Measurements from ENCODE around the gene DTL.

Gene DTL

GRCh38 chr1:212139526-212140135 is 104.1 kb downstream of the DTL start:
- Histone ChIP-seq H3K9me3 (ENCODE audit: insufficient read depth, low read length) (peaks cover 10% of the 10 kb centered on the region; the same call in 1 of the 2 replicates), H3K4me3 (ENCODE audit: insufficient read length, low read depth) (no peak overlapping the region), H3K4me1 (ENCODE audit: insufficient read depth, insufficient read length) (peaks cover 3% of the 10 kb centered on the region), H3K36me3 (ENCODE audit: insufficient read depth, insufficient read length, low read length) (no peaks in the 10 kb centered on the region), H3K9ac (ENCODE audit: insufficient read length, low read depth) (no peak overlapping the region), H3K27me3 (ENCODE audit: insufficient read depth, insufficient read length) (no peaks in the 10 kb centered on the region)
- no peak for TF ChIP-seq YY1 (IDR thresholded peaks at IDR 0.05; ENCODE audit: insufficient read depth, insufficient read length)
- TF ChIP-seq SUZ12 (IDR thresholded peaks at IDR 0.05; ENCODE audit: extremely low read depth, insufficient read depth, insufficient read length) = no peak
- no peak for TF ChIP-seq ZNF274 (IDR thresholded peaks at IDR 0.05; ENCODE audit: low read depth, low read length)
- no peak for DNase-seq (ENCODE audit: low read depth, low spot score)

GRCh38 chr1:212141404-212141803 is 105.9 kb downstream of the DTL start:
- Histone ChIP-seq H3K36me3 (ENCODE audit: insufficient read depth, insufficient read length, low read length) (no peaks in the 10 kb centered on the region), H3K9ac (ENCODE audit: insufficient read length, low read depth) (no peak overlapping the region), H3K27me3 (ENCODE audit: insufficient read depth, insufficient read length) (no peaks in the 10 kb centered on the region), H3K4me1 (ENCODE audit: insufficient read depth, insufficient read length) (peaks cover 3% of the 10 kb centered on the region), H3K9me3 (ENCODE audit: insufficient read depth, low read length) (peaks cover 10% of the 10 kb centered on the region; the same call in 1 of the 2 replicates), H3K4me3 (ENCODE audit: insufficient read length, low read depth) (no peak overlapping the region)
- no peak for DNase-seq (ENCODE audit: low read depth, low spot score)
- TF ChIP-seq ZNF274 (IDR thresholded peaks at IDR 0.05; ENCODE audit: low read depth, low read length) = no peak
- TF ChIP-seq YY1 (IDR thresholded peaks at IDR 0.05; ENCODE audit: insufficient read depth, insufficient read length) = no peak
- TF ChIP-seq SUZ12 (IDR thresholded peaks at IDR 0.05; ENCODE audit: extremely low read depth, insufficient read depth, insufficient read length) = no peak

- H3K27me3 ChIP-seq (ENCODE audit: insufficient read depth, insufficient read length) = no peaks in the 10 kb centered on the region
- H3K4me3 ChIP-seq (ENCODE audit: insufficient read length, low read depth) = no peak overlapping the region
- no peak for TF ChIP-seq SUZ12 (IDR thresholded peaks at IDR 0.05; ENCODE audit: extremely low read depth, insufficient read depth, insufficient read length)
- no peak for TF ChIP-seq ZNF274 (IDR thresholded peaks at IDR 0.05; ENCODE audit: low read depth, low read length)
- no peak for TF ChIP-seq YY1 (IDR thresholded peaks at IDR 0.05; ENCODE audit: insufficient read depth, insufficient read length)
- no peak overlapping the region for H3K9ac ChIP-seq (ENCODE audit: insufficient read length, low read depth)
- peaks cover 3% of the 10 kb centered on the region for H3K4me1 ChIP-seq (ENCODE audit: insufficient read depth, insufficient read length)
- DNase-seq (ENCODE audit: low read depth, low spot score) = no peak
- peaks cover 10% of the 10 kb centered on the region; the same call in 1 of the 2 replicates for H3K9me3 ChIP-seq (ENCODE audit: insufficient read depth, low read length)
- no peaks in the 10 kb centered on the region for H3K36me3 ChIP-seq (ENCODE audit: insufficient read depth, insufficient read length, low read length)
These were observed 107.5 kb downstream of the DTL start for GRCh38 chr1:212142883-212143530.

- Histone ChIP-seq H3K4me3 (ENCODE audit: insufficient read length, low read depth) (no peak overlapping the region), H3K9me3 (ENCODE audit: insufficient read depth, low read length) (peaks cover 7% of the 10 kb centered on the region; the same call in 1 of the 2 replicates), H3K27me3 (ENCODE audit: insufficient read depth, insufficient read length) (no peaks in the 10 kb centered on the region), H3K4me1 (ENCODE audit: insufficient read depth, insufficient read length) (no peaks in the 10 kb centered on the region), H3K9ac (ENCODE audit: insufficient read length, low read depth) (no peak overlapping the region), H3K36me3 (ENCODE audit: insufficient read depth, insufficient read length, low read length) (no peaks in the 10 kb centered on the region)
- TF ChIP-seq ZNF274 (IDR thresholded peaks at IDR 0.05; ENCODE audit: low read depth, low read length) = no peak
- DNase-seq (ENCODE audit: low read depth, low spot score) = no peak
These were observed 112.1 kb downstream of the DTL start for GRCh38 chr1:212147581-212148033.

- Histone ChIP-seq H3K27me3 (ENCODE audit: insufficient read depth, insufficient read length) (no peaks in the 10 kb centered on the region), H3K4me1 (ENCODE audit: insufficient read depth, insufficient read length) (no peaks in the 10 kb centered on the region), H3K9me3 (ENCODE audit: insufficient read depth, low read length) (no peaks in the 10 kb centered on the region), H3K9ac (ENCODE audit: insufficient read length, low read depth) (no peak overlapping the region), H3K36me3 (ENCODE audit: insufficient read depth, insufficient read length, low read length) (no peaks in the 10 kb centered on the region), H3K4me3 (ENCODE audit: insufficient read length, low read depth) (no peak overlapping the region)
- DNase-seq (ENCODE audit: low read depth, low spot score) = no peak
- TF ChIP-seq YY1 (IDR thresholded peaks at IDR 0.05; ENCODE audit: insufficient read depth, insufficient read length) = no peak
- no peak for TF ChIP-seq ZNF274 (IDR thresholded peaks at IDR 0.05; ENCODE audit: low read depth, low read length)
- no peak for TF ChIP-seq SUZ12 (IDR thresholded peaks at IDR 0.05; ENCODE audit: extremely low read depth, insufficient read depth, insufficient read length)
These were observed 114.0 kb downstream of the DTL start for GRCh38 chr1:212149566-212149965.

GRCh38 chr1:212152308-212152693 is 116.8 kb downstream of the DTL start:
- Histone ChIP-seq H3K36me3 (ENCODE audit: insufficient read depth, insufficient read length, low read length) (no peaks in the 10 kb centered on the region), H3K9ac (ENCODE audit: insufficient read length, low read depth) (no peak overlapping the region), H3K27me3 (ENCODE audit: insufficient read depth, insufficient read length) (no peaks in the 10 kb centered on the region), H3K9me3 (ENCODE audit: insufficient read depth, low read length) (no peaks in the 10 kb centered on the region), H3K4me3 (ENCODE audit: insufficient read length, low read depth) (no peak overlapping the region), H3K4me1 (ENCODE audit: insufficient read depth, insufficient read length) (no peaks in the 10 kb centered on the region)
- DNase-seq (ENCODE audit: low read depth, low spot score) = no peak
- TF ChIP-seq YY1 (IDR thresholded peaks at IDR 0.05; ENCODE audit: insufficient read depth, insufficient read length) (no peak), SUZ12 (IDR thresholded peaks at IDR 0.05; ENCODE audit: extremely low read depth, insufficient read depth, insufficient read length) (no peak), ZNF274 (IDR thresholded peaks at IDR 0.05; ENCODE audit: low read depth, low read length) (no peak)

- H3K4me3 ChIP-seq (ENCODE audit: insufficient read length, low read depth) = no peak overlapping the region
- no peaks in the 10 kb centered on the region for H3K4me1 ChIP-seq (ENCODE audit: insufficient read depth, insufficient read length)
- H3K27me3 ChIP-seq (ENCODE audit: insufficient read depth, insufficient read length) = no peaks in the 10 kb centered on the region
- H3K9me3 ChIP-seq (ENCODE audit: insufficient read depth, low read length) = no peaks in the 10 kb centered on the region
- no peaks in the 10 kb centered on the region for H3K36me3 ChIP-seq (ENCODE audit: insufficient read depth, insufficient read length, low read length)
- no peak overlapping the region for H3K9ac ChIP-seq (ENCODE audit: insufficient read length, low read depth)
- TF ChIP-seq YY1 (IDR thresholded peaks at IDR 0.05; ENCODE audit: insufficient read depth, insufficient read length) = no peak
- no peak for TF ChIP-seq SUZ12 (IDR thresholded peaks at IDR 0.05; ENCODE audit: extremely low read depth, insufficient read depth, insufficient read length)
- no peak for TF ChIP-seq ZNF274 (IDR thresholded peaks at IDR 0.05; ENCODE audit: low read depth, low read length)
- no peak for DNase-seq (ENCODE audit: low read depth, low spot score)
These were observed 117.3 kb downstream of the DTL start for GRCh38 chr1:212152869-212153268.

All from NT2/D1 (cell line).